GM23338 (cell line): ENCODE results near the gene SLC5A5. TPM values are rescaled to one million over a fixed set of nuclear protein-coding genes. Genes with fewer than 3 reads are reported as not detected.

Source experiments
- ATAC-seq: fragments of 200-7000 bp; cut with Tn5 transposase; 3 replicates; pipeline ENCODE4 v1.9.1; 2020
- DNase-seq: peaks from one replicate; pipeline ENCODE4 v3.0.0-alpha.2; 2015; ENCODE audit warnings: low spot score
- H2AFZ ChIP-seq: fragments of 200-600 bp; sonication (generic); 2 replicates; pipeline ENCODE4 v1.8.0; 2016; ENCODE audit warnings: antibody characterized with exemption, mild to moderate bottlenecking, moderate library complexity
- H3F3A ChIP-seq: fragments of 200-600 bp; sonication (generic); replicated peaks from 2 replicates; pipeline ENCODE4 v1.8.0; 2017; ENCODE audit warnings: antibody characterized with exemption, mixed run types, low read depth
- H3K27ac ChIP-seq: fragments of 200-600 bp; sonication (generic); 2 replicates; pipeline ENCODE4 v1.6.1; 2016; ENCODE audit warnings: low read depth
- H3K27me3 ChIP-seq: fragments of 200-600 bp; sonication (generic); 2 replicates; pipeline ENCODE4 v1.8.0; 2016; ENCODE audit warnings: mild to moderate bottlenecking, mixed run types, moderate library complexity; ENCODE audit not compliant: insufficient read depth
- H3K36me3 ChIP-seq: fragments of 200-600 bp; sonication (generic); 2 replicates; pipeline ENCODE4 v1.8.0; 2016; ENCODE audit warnings: mild to moderate bottlenecking; ENCODE audit not compliant: insufficient read depth
- H3K4me1 ChIP-seq: fragments of 200-600 bp; sonication (generic); 2 replicates; pipeline ENCODE4 v1.8.0; 2016; ENCODE audit warnings: mild to moderate bottlenecking, moderate library complexity; ENCODE audit not compliant: insufficient read depth
- H3K4me2 ChIP-seq: fragments of 200-600 bp; sonication (generic); 2 replicates; pipeline ENCODE4 v1.7.1; 2017; ENCODE audit warnings: mixed run types
- H3K4me3 ChIP-seq: fragments of 200-600 bp; sonication (generic); 2 replicates; pipeline ENCODE4 v1.6.1; 2016; ENCODE audit warnings: mixed run types
- H3K79me2 ChIP-seq: fragments of 200-600 bp; sonication (generic); replicated peaks from 2 replicates; pipeline ENCODE4 v1.8.0; 2017; ENCODE audit warnings: mild to moderate bottlenecking; ENCODE audit not compliant: insufficient read depth
- H3K9me2 ChIP-seq: fragments of 200-600 bp; sonication (generic); 2 replicates; pipeline ENCODE4 v1.8.0; 2017; ENCODE audit not compliant: insufficient read depth
- H4K20me1 ChIP-seq: fragments of 200-600 bp; sonication (generic); replicated peaks from 2 replicates; pipeline ENCODE4 v1.8.0; 2017; ENCODE audit warnings: mild to moderate bottlenecking; ENCODE audit not compliant: insufficient read depth
- H3K27ac Mint-ChIP-seq: 2 replicates; pipeline ENCODE4 v1.8.0; 2020; ENCODE audit warnings: inconsistent platforms, mild to moderate bottlenecking, moderate library complexity, mixed read lengths
- H3K27me3 Mint-ChIP-seq: 3 replicates; pipeline ENCODE4 v1.8.0; 2022; ENCODE audit warnings: low read depth, mild to moderate bottlenecking, moderate library complexity, mixed read lengths, inconsistent platforms; ENCODE audit not compliant: insufficient read depth, poor library complexity
- H3K36me3 Mint-ChIP-seq: 3 replicates; pipeline ENCODE4 v1.8.0; 2021; ENCODE audit warnings: low read depth, mild to moderate bottlenecking, inconsistent platforms, moderate library complexity, mixed read lengths
- H3K4me1 Mint-ChIP-seq: 3 replicates; pipeline ENCODE4 v1.8.0; 2020; ENCODE audit warnings: mild to moderate bottlenecking, inconsistent platforms, mixed read lengths
- H3K4me3 Mint-ChIP-seq: 3 replicates; pipeline ENCODE4 v1.8.0; 2021; ENCODE audit warnings: moderate library complexity, mild to moderate bottlenecking, inconsistent platforms, mixed read lengths
- H3K9me3 Mint-ChIP-seq: 3 replicates; pipeline ENCODE4 v1.8.0; 2020; ENCODE audit warnings: moderate library complexity, mild to moderate bottlenecking, inconsistent platforms, mixed read lengths
- CREB1 ChIP-seq: fragments of 250-450 bp; sonication (Bioruptor Pico); IDR thresholded peaks from 2 replicates; pipeline ENCODE4 v1.5.0; 2020; ENCODE audit warnings: low read depth, mild to moderate bottlenecking, moderate library complexity
- EZH2 ChIP-seq: fragments of 200-600 bp; sonication (generic); IDR thresholded peaks from one replicate; pipeline ENCODE4 v1.8.0; 2017; ENCODE audit warnings: antibody characterized with exemption, mild to moderate bottlenecking, low read depth; ENCODE audit not compliant: unreplicated experiment
- JUNB ChIP-seq: IDR thresholded peaks from one replicate; pipeline ENCODE4 v1.6.1; 2016; ENCODE audit warnings: antibody characterized with exemption; ENCODE audit not compliant: unreplicated experiment
- POLR2AphosphoS5 ChIP-seq: IDR thresholded peaks from 2 replicates; pipeline ENCODE4 v1.6.1; 2016; ENCODE audit warnings: antibody characterized with exemption, low read depth
- STAT1 ChIP-seq: IDR thresholded peaks from one replicate; pipeline ENCODE4 v1.6.1; 2016; ENCODE audit warnings: antibody characterized with exemption; ENCODE audit not compliant: unreplicated experiment
- ZNF114 ChIP-seq: fragments of 250-450 bp; sonication (Bioruptor Pico); IDR thresholded peaks from 2 replicates; pipeline ENCODE4 v1.5.0; 2020; ENCODE audit warnings: mild to moderate bottlenecking, moderate library complexity
- polyA plus RNA-seq: library from polyadenylated mRNA; unstranded; fragments of >200 nt; fragmentation: Nextera tagmentation; extraction: Ambion mirVana; gene quantifications from 2 replicates; pipeline ENCODE4 v1.2.1, GENCODE V29; 2016
- total RNA-seq: library from RNA; depleted of rRNA; stranded (reverse); fragments of >200 nt; shearing (Covaris generic); gene quantifications from 2 replicates; pipeline ENCODE4 v1.2.3, GENCODE V29; 2014
- TF ChIP-seq, protein P1 (sequence below): IDR thresholded peaks from one replicate; pipeline ENCODE4 v1.6.1; 2018; ENCODE audit warnings: antibody characterized with exemption; ENCODE audit not compliant: unreplicated experiment
- TF ChIP-seq, protein P2 (sequence below): IDR thresholded peaks from 2 replicates; pipeline ENCODE4 v1.6.1; 2016; ENCODE audit warnings: antibody characterized with exemption

The SLC5A5 gene
- total and polyA plus RNA-seq, 2 experiments from 2014 or later = 1.0 to 2.1 TPM

DNA sequence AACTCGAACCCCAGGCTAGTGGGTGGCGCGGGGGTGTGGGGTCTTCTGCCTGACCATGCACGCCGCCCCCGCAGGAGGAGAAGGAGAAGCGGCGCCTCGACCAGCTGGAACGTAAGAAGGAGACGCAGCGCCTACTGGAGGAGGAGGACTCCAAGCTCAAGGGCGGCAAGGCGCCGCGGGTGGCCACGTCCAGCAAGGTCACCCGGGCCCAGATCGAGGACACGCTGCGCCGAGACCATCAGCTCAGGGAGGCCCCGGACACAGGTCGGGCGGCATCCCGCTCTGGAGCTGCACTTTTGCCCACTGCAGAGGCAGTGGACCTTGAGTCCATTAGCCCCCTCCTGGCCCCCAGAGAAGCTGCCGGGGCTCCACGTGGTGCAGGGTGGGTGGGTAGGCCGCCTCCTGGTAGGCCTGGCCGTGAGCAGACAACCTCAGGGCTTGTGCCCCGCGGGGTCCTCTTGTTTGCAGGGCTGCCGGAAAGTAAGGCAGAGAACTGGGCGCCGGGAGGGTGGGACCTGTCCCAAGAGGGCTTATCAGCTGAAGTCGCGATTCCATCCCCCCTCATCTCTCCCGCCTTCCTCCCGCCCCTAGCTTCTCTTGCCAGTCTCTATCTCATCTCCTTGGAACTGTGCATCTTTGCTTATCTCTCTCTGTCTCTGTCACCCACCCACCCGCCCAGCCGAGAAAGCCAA, 71.0 kb downstream of the SLC5A5 start (continued):
- TF ChIP-seq STAT1 (no peak), CREB1 (CRISPR knock-in tag) (no peak), EZH2 (no peak)
- TF ChIP-seq, protein P1, sequence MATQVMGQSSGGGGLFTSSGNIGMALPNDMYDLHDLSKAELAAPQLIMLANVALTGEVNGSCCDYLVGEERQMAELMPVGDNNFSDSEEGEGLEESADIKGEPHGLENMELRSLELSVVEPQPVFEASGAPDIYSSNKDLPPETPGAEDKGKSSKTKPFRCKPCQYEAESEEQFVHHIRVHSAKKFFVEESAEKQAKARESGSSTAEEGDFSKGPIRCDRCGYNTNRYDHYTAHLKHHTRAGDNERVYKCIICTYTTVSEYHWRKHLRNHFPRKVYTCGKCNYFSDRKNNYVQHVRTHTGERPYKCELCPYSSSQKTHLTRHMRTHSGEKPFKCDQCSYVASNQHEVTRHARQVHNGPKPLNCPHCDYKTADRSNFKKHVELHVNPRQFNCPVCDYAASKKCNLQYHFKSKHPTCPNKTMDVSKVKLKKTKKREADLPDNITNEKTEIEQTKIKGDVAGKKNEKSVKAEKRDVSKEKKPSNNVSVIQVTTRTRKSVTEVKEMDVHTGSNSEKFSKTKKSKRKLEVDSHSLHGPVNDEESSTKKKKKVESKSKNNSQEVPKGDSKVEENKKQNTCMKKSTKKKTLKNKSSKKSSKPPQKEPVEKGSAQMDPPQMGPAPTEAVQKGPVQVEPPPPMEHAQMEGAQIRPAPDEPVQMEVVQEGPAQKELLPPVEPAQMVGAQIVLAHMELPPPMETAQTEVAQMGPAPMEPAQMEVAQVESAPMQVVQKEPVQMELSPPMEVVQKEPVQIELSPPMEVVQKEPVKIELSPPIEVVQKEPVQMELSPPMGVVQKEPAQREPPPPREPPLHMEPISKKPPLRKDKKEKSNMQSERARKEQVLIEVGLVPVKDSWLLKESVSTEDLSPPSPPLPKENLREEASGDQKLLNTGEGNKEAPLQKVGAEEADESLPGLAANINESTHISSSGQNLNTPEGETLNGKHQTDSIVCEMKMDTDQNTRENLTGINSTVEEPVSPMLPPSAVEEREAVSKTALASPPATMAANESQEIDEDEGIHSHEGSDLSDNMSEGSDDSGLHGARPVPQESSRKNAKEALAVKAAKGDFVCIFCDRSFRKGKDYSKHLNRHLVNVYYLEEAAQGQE = no peak

DNA sequence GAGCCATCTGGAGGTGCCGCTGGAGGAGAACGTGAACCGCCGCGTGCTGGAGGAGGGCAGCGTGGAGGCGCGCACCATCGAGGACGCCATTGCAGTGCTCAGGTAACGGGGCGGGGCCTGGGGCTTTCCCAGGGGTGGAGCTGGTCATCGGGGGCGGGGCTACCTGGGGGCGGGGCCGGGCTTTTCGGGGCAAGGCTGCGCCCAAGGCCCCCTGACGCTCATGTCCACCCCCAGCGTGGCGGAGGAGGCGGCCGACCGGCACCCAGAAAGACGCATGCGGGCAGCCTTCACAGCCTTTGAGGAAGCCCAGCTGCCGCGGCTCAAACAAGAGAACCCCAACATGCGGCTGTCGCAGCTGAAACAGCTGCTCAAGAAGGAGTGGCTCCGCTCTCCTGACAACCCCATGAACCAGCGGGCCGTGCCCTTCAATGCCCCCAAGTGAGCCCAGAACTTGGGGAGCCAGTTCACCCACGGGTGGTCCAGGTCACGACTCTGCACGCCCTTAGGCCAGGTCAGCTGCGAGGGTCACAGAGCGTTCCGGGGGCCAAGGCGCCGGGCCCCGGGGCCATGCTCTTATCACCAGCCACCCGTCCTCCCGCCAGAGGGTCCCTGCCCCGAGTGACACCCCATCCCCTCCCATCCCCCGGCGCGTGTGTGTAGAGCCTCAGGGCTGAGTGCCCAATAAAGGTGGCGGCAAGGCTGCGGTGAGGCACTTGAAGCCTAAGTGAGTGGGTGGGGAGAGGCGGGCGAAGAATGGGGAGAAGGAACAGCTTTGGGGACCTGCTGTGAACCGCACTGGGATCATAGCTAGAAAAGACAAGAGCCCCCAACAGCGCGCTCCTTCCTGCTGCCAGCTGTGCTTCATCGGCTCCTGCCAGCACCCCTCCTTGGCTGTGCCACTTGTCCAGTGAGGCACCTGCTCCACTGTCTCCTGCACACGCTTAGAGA, 71.8 kb downstream of the SLC5A5 start:
- peak overlapping the region; percentile 56; the same call in 1 of the 2 replicates for H3K27ac Mint-ChIP-seq
- Histone ChIP-seq H3F3A (no peaks in the 10 kb centered on the region; the same call in 1 of the 2 replicates), H3K4me2 (peak overlapping the region; percentile 74), H2AFZ (no peak overlapping the region), H3K27ac (no peak overlapping the region), H3K4me3 (peak overlapping the region; percentile 48), H3K79me2 (no peaks in the 10 kb centered on the region), H3K4me1 (0 out of 2 replicates have a peak, but pooled peaks cover 7% of the 10 kb centered on the region), H3K36me3 (no peaks in the 10 kb centered on the region), H3K27me3 (no peaks in the 10 kb centered on the region), H4K20me1 (0 out of 2 replicates have a peak, but pooled peaks cover 3% of the 10 kb centered on the region), H3K9me2 (no peaks in the 10 kb centered on the region)
- peak; percentile 90 for DNase-seq
- peak; percentile 49 for ATAC-seq
- H3K4me1 Mint-ChIP-seq = peaks cover 18% of the 10 kb centered on the region
- peaks cover 23% of the 10 kb centered on the region for H3K27me3 Mint-ChIP-seq
- peak overlapping the region; percentile 78 for H3K4me3 Mint-ChIP-seq
- no peaks in the 10 kb centered on the region for H3K9me3 Mint-ChIP-seq
- peaks cover 14% of the 10 kb centered on the region for H3K36me3 Mint-ChIP-seq
- no peak for TF ChIP-seq ZNF114
- no peak for TF ChIP-seq JUNB
- TF ChIP-seq, protein P1 = no peak
- TF ChIP-seq STAT1 = no peak
- peak; percentile 89 for TF ChIP-seq POLR2AphosphoS5
- TF ChIP-seq, protein P2, sequence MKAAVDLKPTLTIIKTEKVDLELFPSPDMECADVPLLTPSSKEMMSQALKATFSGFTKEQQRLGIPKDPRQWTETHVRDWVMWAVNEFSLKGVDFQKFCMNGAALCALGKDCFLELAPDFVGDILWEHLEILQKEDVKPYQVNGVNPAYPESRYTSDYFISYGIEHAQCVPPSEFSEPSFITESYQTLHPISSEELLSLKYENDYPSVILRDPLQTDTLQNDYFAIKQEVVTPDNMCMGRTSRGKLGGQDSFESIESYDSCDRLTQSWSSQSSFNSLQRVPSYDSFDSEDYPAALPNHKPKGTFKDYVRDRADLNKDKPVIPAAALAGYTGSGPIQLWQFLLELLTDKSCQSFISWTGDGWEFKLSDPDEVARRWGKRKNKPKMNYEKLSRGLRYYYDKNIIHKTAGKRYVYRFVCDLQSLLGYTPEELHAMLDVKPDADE = no peak
